22Rv1 (cell line): ENCODE results near the gene SERTAD1.

Experiments
- H3K27ac ChIP-seq: fragments of 450-650 bp; 2 replicates; pipeline ENCODE4 v1.5.1; 2017
- ZFX ChIP-seq: fragments of 450-650 bp; IDR thresholded peaks from 2 replicates; pipeline ENCODE4 v1.6.1; 2017; ENCODE audit warnings: antibody characterized with exemption, borderline replicate concordance
- TF ChIP-seq, protein P1 (sequence below): fragments of 450-650 bp; IDR thresholded peaks from 2 replicates; pipeline ENCODE4 v1.5.1; 2017; ENCODE audit warnings: mild to moderate bottlenecking

The SERTAD1 gene

GRCh38 chr19:40383668-40384248, 42.0 kb downstream of the SERTAD1 start:
- H3K27ac ChIP-seq, result no peak overlapping the region
- TF ChIP-seq, protein P1, sequence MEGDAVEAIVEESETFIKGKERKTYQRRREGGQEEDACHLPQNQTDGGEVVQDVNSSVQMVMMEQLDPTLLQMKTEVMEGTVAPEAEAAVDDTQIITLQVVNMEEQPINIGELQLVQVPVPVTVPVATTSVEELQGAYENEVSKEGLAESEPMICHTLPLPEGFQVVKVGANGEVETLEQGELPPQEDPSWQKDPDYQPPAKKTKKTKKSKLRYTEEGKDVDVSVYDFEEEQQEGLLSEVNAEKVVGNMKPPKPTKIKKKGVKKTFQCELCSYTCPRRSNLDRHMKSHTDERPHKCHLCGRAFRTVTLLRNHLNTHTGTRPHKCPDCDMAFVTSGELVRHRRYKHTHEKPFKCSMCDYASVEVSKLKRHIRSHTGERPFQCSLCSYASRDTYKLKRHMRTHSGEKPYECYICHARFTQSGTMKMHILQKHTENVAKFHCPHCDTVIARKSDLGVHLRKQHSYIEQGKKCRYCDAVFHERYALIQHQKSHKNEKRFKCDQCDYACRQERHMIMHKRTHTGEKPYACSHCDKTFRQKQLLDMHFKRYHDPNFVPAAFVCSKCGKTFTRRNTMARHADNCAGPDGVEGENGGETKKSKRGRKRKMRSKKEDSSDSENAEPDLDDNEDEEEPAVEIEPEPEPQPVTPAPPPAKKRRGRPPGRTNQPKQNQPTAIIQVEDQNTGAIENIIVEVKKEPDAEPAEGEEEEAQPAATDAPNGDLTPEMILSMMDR, result no peak
- no peak for TF ChIP-seq ZFX

DNA sequence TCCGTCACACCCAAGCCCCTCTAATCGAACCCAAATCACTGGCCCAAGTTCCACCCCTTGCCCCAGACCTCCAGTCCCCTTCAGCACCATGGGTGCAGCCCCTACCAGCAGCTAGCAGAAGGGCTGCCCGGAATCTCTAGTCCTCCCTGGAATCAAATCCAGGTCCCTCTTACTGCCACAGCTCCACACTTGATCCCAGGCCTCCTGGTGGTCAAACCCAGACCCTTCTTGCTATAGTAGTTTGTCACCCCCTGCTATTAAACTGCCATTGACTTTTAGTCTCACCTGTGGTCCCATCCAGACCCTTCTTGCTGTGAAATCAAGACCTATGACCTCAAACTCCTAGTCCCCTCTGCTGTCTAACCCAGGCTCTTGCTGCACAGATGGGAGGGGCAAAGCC, 44.5 kb downstream of the SERTAD1 start:
- TF ChIP-seq ZFX, result no peak
- TF ChIP-seq, protein P1, result no peak
- H3K27ac ChIP-seq, result no peak overlapping the region

DNA sequence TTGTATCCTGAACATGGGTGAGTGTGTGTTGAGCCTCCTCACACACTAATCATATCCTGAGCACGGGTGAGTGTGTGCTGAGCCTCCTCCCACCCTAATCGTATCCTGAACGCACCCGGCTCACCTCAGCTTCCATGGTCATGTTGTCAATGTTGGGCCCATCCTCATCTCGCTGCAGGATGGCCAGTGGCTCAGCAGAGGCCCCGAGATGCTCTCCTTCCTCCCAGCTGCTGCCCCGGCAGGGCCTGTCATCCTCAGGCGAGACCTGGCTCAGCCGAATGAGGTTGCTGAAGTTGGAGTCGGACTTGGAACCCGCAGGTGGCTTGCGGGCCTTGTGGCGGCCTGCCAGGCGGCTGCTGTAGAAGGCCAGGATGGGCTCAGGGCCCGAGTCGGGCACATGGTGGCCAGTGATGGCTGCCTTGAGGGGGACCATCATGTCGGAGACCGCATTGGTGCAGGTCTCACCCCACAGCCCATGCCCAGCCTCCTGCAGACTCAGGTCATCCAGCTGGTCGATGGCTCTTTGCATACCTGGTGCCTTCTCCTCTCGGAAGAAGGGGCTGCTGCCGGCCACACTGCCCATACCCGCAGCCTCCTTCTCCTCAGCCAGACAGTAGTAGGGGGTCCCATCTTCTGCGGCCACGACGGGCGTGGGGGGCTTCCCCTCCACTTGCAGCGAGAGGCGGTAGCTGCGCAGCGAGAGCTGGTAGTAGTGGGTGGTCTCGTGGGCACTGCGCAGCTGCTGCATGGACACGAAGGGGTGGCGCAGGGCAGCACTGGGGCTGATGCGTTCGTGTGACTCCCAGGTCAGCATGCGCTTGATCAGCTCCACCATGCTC, 45.4 kb downstream of the SERTAD1 start:
- TF ChIP-seq ZFX, result no peak
- TF ChIP-seq, protein P1, result no peak
- H3K27ac ChIP-seq, result no peak overlapping the region

- TF ChIP-seq, protein P1, result no peak
- TF ChIP-seq ZFX, result no peak
- H3K27ac ChIP-seq, result no peak overlapping the region
These were observed 46.2 kb downstream of the SERTAD1 start for GRCh38 chr19:40379446-40380198.

GRCh38 chr19:40378509-40378908, 47.3 kb downstream of the SERTAD1 start:
- no peak overlapping the region for H3K27ac ChIP-seq
- TF ChIP-seq, protein P1, result no peak
- no peak for TF ChIP-seq ZFX

- H3K27ac ChIP-seq, result no peak overlapping the region
- TF ChIP-seq, protein P1, result no peak
- no peak for TF ChIP-seq ZFX
These were observed 47.9 kb downstream of the SERTAD1 start for GRCh38 chr19:40377876-40378385.
